NCI-H446 (cell line): ENCODE measurements around the gene CDKN3.
"Not testable (repeated sequence)": the region's sequence is repeated elsewhere in the genome, so short reads cannot be mapped to it uniquely, and the experiment has no call there.

Experiments used
- DNase-seq, 2 experiments: peaks; one replicate each; lab custom pipeline; 2025; lab: John Stamatoyannopoulos, UW

Gene CDKN3

GRCh38 chr14:54456820-54457608 is 60.2 kb downstream of the CDKN3 start:
- DNase-seq = not testable (repeated sequence)

DNA sequence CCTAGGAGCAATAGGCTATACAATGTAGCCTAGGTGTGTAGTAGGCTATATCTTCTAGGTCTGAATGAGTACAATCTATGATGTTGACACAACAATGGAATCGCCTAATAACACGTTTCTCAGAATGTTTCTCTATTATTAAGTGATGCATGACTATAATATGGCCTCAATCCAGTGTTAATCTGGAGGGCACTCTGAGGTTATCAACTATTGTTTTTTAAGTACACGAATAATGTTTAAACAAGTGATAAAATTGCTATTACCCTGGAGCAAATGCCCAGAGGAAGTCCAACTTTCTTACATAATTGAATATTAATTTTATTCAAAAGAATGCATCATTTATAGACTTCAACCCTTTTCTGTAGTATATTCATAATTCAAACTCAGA is 60.8 kb downstream of the CDKN3 start:
- no peak for DNase-seq

GRCh38 chr14:54458536-54458935 is 61.7 kb downstream of the CDKN3 start:
- DNase-seq = not testable (repeated sequence)

DNA sequence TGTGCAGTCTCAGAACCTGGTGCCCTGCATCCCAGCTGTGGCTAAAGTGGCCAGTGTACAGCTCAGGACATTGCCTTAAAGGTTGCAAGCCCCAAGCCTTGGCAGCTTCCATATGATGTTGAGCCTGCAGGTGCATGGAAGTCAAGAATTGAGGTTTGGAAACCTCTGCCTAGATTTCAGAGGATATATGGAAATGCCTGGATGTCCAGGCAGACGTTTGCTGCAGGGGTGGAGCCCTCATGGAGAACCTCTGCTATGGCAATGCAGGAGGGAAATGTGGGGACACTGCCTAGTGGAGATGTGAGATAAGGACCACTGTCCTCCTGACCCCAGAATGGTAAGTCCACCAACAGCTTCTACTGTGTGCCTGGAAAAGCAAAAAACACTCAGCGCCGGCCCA is 62.3 kb downstream of the CDKN3 start:
- no peak for DNase-seq

- DNase-seq = no peak
Measured at GRCh38 chr14:54462048-54462447, 65.2 kb downstream of the CDKN3 start.

GRCh38 chr14:54465654-54466053 is 68.8 kb downstream of the CDKN3 start:
- DNase-seq = peak in 1 of 2 experiments; percentile 52

GRCh38 chr14:54467280-54467679 is 70.5 kb downstream of the CDKN3 start:
- no peak for DNase-seq
